Progenitor cell of endocrine pancreas (in vitro differentiated cells): ENCODE measurements around the gene ZNF451. TPM values are rescaled to one million over a fixed set of nuclear protein-coding genes. Genes with fewer than 3 reads are reported as not detected.

Experiments
- DNase-seq: peaks from one replicate; pipeline ENCODE4 v3.0.0; 2021; ENCODE audit warnings: low spot score; ENCODE audit not compliant: unreplicated experiment
- H3K27ac Mint-ChIP-seq: 2 replicates; pipeline ENCODE4 v1.8.0; 2021; ENCODE audit warnings: mild to moderate bottlenecking, moderate library complexity, mixed read lengths
- H3K27me3 Mint-ChIP-seq: 2 replicates; pipeline ENCODE4 v1.8.0; 2021; ENCODE audit warnings: mixed read lengths
- H3K36me3 Mint-ChIP-seq: 2 replicates; pipeline ENCODE4 v1.8.0; 2022; ENCODE audit warnings: mixed read lengths; ENCODE audit not compliant: insufficient read depth
- H3K4me1 Mint-ChIP-seq: 2 replicates; pipeline ENCODE4 v1.8.0; 2021; ENCODE audit warnings: low read depth, mixed read lengths
- H3K4me3 Mint-ChIP-seq: 2 replicates; pipeline ENCODE4 v1.8.0; 2021; ENCODE audit warnings: low read depth, mild to moderate bottlenecking, moderate library complexity, mixed read lengths
- H3K9me3 Mint-ChIP-seq: 2 replicates; pipeline ENCODE4 v1.8.0; 2021; ENCODE audit warnings: low read depth, mixed read lengths
- total RNA-seq: library from RNA; stranded (reverse); gene quantifications from 2 replicates; pipeline ENCODE4 v1.2.1, GENCODE V29; 2021
- TF ChIP-seq, protein P1 (sequence below): fragments of 200-600 bp; sonication (generic); IDR thresholded peaks from one replicate; pipeline ENCODE4 v1.5.0; 2021; ENCODE audit warnings: antibody characterized with exemption, mild to moderate bottlenecking; ENCODE audit not compliant: unreplicated experiment

Gene ZNF451
- total RNA-seq, 1 donor from 2014 or later, result 70.6 TPM

DNA sequence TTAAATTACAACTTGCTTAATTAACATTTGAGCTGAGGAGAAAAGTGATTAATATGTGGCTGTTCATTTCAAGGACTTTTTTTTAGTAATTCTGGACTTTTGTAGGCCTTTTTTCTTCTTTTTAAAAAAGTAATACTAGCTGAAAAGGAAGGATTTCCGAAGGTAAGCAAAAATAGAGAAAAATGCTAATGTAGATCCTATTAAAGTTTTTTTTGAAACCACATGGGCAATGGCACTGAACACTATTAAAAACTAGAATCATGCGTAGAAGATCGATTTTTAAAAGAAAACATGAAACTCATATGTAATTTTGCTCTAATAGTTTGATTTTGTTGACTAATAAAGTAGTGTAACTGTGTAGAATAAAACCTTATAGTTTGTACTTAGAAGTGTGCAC is 84.5 kb downstream of the ZNF451 start:
- Mint-ChIP-seq H3K36me3 (peaks cover 5% of the 10 kb centered on the region), H3K9me3 (no peaks in the 10 kb centered on the region), H3K4me1 (peaks cover 13% of the 10 kb centered on the region), H3K27ac (no peak overlapping the region), H3K27me3 (no peaks in the 10 kb centered on the region), H3K4me3 (peak overlapping the region; percentile 85)
- TF ChIP-seq, protein P1, sequence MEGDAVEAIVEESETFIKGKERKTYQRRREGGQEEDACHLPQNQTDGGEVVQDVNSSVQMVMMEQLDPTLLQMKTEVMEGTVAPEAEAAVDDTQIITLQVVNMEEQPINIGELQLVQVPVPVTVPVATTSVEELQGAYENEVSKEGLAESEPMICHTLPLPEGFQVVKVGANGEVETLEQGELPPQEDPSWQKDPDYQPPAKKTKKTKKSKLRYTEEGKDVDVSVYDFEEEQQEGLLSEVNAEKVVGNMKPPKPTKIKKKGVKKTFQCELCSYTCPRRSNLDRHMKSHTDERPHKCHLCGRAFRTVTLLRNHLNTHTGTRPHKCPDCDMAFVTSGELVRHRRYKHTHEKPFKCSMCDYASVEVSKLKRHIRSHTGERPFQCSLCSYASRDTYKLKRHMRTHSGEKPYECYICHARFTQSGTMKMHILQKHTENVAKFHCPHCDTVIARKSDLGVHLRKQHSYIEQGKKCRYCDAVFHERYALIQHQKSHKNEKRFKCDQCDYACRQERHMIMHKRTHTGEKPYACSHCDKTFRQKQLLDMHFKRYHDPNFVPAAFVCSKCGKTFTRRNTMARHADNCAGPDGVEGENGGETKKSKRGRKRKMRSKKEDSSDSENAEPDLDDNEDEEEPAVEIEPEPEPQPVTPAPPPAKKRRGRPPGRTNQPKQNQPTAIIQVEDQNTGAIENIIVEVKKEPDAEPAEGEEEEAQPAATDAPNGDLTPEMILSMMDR, result no peak
- DNase-seq, result no peak

DNA sequence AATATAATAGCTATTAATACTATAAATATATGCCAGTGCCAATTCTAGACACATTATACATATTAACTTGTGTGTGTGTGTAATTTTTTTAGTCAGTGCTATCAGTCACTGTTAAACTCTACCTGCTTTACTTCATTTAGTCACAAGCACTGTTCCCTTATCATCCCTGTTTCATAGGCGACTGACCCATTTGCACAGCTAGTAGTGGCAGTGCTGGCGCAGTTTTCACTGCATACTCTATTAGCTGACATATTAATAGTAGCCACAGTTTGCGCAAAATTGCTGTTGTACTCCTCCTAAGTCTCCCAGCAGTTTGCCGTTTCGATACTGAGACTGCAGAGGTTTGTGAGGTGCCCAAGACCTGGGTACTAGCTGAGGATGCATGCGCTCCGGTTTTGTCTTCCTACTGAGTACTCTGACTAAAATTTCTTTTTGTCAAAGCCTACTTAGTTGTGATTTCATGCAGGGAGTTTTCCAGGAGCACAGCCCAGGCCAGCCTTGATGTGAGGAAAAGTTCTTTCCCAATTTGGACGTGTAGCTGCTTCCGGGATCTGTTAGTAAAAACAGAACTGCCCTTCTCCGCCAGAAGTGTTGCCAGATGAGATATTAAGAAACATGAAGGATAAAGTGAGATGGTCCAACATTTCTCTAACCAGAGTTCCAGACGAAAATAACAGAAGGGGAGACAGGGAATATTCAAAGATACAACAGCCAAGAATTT is 87.7 kb downstream of the ZNF451 start:
- no peaks in the 10 kb centered on the region for H3K27me3 Mint-ChIP-seq
- peaks cover 9% of the 10 kb centered on the region for H3K36me3 Mint-ChIP-seq

DNA sequence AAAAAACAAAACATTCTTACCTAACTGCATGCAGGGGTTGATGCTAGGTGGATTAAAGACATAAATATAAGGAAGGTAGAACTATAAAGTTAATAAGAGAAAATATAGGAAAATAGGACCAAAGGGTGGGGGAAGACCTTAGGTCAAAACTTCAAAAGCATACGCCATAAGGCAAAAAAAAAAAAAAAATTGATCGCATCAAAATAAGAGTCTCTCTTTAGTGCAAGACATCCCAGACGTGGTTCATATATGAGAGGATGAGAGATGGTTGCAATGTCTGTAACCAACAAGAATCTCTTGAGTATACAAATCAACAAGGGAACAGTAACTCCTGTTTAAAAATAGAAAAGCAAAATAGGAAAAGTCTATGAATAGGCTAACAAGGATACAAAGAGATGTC is 90.6 kb downstream of the ZNF451 start:
- Mint-ChIP-seq H3K27ac (no peak overlapping the region), H3K4me3 (no peak overlapping the region), H3K9me3 (no peaks in the 10 kb centered on the region), H3K36me3 (peaks cover 13% of the 10 kb centered on the region), H3K27me3 (no peaks in the 10 kb centered on the region), H3K4me1 (no peaks in the 10 kb centered on the region)
- no peak for DNase-seq
- TF ChIP-seq, protein P1, result no peak

More for the DNA sequence above, 87.7 kb downstream of the ZNF451 start:
- no peak overlapping the region for H3K4me3 Mint-ChIP-seq
- H3K4me1 Mint-ChIP-seq, result peaks cover 13% of the 10 kb centered on the region
- no peaks in the 10 kb centered on the region for H3K9me3 Mint-ChIP-seq
- TF ChIP-seq, protein P1, result no peak
- no peak for DNase-seq
- no peak overlapping the region for H3K27ac Mint-ChIP-seq

DNA sequence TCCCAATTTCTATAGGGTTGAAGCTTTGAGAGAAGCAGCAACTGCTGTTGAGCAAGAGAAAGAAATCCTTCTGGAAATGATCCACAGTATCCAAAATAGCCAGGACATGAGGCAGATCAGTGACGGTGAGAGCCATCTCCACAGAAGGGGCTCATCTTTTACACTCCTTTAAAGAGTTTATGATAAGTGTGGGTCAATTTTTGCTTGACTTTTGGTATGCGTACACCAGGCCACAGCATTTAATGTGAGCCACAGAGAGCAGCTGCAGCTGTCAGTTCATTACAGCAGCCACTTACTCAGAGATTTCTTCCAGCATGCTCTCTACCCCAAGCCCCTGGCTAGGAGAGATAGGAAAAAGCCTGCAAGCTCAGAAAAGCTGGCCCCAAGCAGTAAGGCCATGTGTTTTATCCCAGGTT is 92.0 kb downstream of the ZNF451 start:
- no peak overlapping the region for H3K4me3 Mint-ChIP-seq
- TF ChIP-seq, protein P1, result no peak
- no peaks in the 10 kb centered on the region for H3K27me3 Mint-ChIP-seq
- DNase-seq, result no peak
- no peaks in the 10 kb centered on the region for H3K9me3 Mint-ChIP-seq
- H3K4me1 Mint-ChIP-seq, result no peaks in the 10 kb centered on the region
- peaks cover 17% of the 10 kb centered on the region for H3K36me3 Mint-ChIP-seq
- peak overlapping the region; percentile 37 for H3K27ac Mint-ChIP-seq

DNA sequence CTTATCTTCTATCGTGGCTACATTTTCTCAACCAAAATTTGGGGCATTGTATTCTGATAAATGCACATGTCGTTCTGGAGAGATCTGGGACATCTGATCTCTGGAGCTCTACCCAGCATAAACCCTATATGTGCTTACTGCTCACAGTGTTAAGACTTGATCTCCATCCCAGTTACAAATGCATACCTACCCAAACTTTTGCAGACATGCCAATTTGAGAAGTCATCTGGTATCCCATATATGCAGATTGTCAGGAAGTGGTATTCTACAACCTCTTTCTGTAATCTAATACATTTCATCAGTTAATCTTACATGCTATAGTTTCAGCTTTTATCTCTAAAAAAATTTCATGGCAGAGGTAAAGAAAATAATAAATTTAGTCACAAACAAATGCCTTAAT is 93.3 kb downstream of the ZNF451 start:
- DNase-seq, result no peak
- no peak overlapping the region for H3K27ac Mint-ChIP-seq
- H3K36me3 Mint-ChIP-seq, result peaks cover 17% of the 10 kb centered on the region

More for the DNA sequence above, 93.3 kb downstream of the ZNF451 start:
- Mint-ChIP-seq H3K4me3 (no peak overlapping the region), H3K27me3 (no peaks in the 10 kb centered on the region), H3K4me1 (no peaks in the 10 kb centered on the region), H3K9me3 (no peaks in the 10 kb centered on the region)
- TF ChIP-seq, protein P1, result no peak
